Keratinocyte (primary cell): ENCODE results near the gene CEP162. TPM values are rescaled to one million over a fixed set of nuclear protein-coding genes. Genes with fewer than 3 reads are reported as not detected.

Experiments
- DNase-seq: peaks from one replicate; pipeline ENCODE4 v3.0.0-alpha.2; 2011; ENCODE audit warnings: low read depth, missing footprints, low spot score
- FAIRE-seq: peaks from 2 replicates; lab custom pipeline; 2011; peaks lifted over from hg19 to GRCh38; lab: Jason Lieb, UNC
- H2AFZ ChIP-seq: 2 replicates; pipeline ENCODE4 v1.6.0; 2012; ENCODE audit warnings: low read length, control low read depth, inconsistent platforms; ENCODE audit not compliant: control insufficient read depth
- H3K27ac ChIP-seq: 2 replicates; pipeline ENCODE4 v1.5.1; 2011; ENCODE audit warnings: low read length; ENCODE audit not compliant: control insufficient read depth, insufficient read depth
- H3K27me3 ChIP-seq: 3 replicates; pipeline ENCODE4 v1.6.0; 2011; ENCODE audit warnings: low read length; ENCODE audit not compliant: control insufficient read depth, insufficient read depth; ENCODE audit errors: extremely low read depth
- H3K36me3 ChIP-seq, 2 experiments: 2 replicates in 1 of 2; 3 replicates in 1 of 2; pipeline ENCODE4 v1.5.1; 2011; ENCODE audit warnings: low read length in 2 of 2, mild to moderate bottlenecking in 1 of 2; ENCODE audit not compliant: control insufficient read depth in 2 of 2, insufficient read depth in 2 of 2; ENCODE audit errors: extremely low read depth in 1 of 2
- H3K4me1 ChIP-seq: 3 replicates; pipeline ENCODE4 v1.5.1; 2011; ENCODE audit warnings: low read length; ENCODE audit not compliant: control insufficient read depth, insufficient read depth; ENCODE audit errors: extremely low read depth
- H3K4me2 ChIP-seq: 3 replicates; pipeline ENCODE4 v1.6.0; 2011; ENCODE audit warnings: low read depth, low read length; ENCODE audit not compliant: control insufficient read depth, insufficient read depth; ENCODE audit errors: extremely low read depth
- H3K4me3 ChIP-seq, 3 experiments: fragments of 200-600 bp in 1 of 3; sonication (generic) in 1 of 3; 2 replicates in 2 of 3; 3 replicates in 1 of 3; pipeline ENCODE4 v1.5.1; 2011 to 2016; ENCODE audit warnings: low read length in 3 of 3, mild to moderate bottlenecking in 3 of 3, control low read depth in 2 of 3, inconsistent platforms in 1 of 3, low read depth in 1 of 3, mixed read lengths in 1 of 3, mixed run types in 1 of 3, moderate library complexity in 1 of 3; ENCODE audit not compliant: control insufficient read depth in 2 of 3, insufficient read depth in 2 of 3; ENCODE audit errors: extremely low read depth in 1 of 3
- H3K79me2 ChIP-seq: 2 replicates; pipeline ENCODE4 v1.6.0; 2012; ENCODE audit warnings: low read length; ENCODE audit not compliant: control insufficient read depth, insufficient read depth
- H3K9ac ChIP-seq: 3 replicates; pipeline ENCODE4 v1.6.0; 2011; ENCODE audit warnings: low read length; ENCODE audit not compliant: control insufficient read depth, insufficient read depth; ENCODE audit errors: extremely low read depth
- H3K9me1 ChIP-seq: 3 replicates; pipeline ENCODE4 v1.6.0; 2011; ENCODE audit warnings: low read length; ENCODE audit not compliant: control insufficient read depth, insufficient read depth; ENCODE audit errors: extremely low read depth
- H3K9me3 ChIP-seq: 2 replicates; pipeline ENCODE4 v1.5.1; 2012; ENCODE audit warnings: low read depth, low read length; ENCODE audit not compliant: control insufficient read depth
- H4K20me1 ChIP-seq: 3 replicates; pipeline ENCODE4 v1.6.0; 2011; ENCODE audit warnings: low read length; ENCODE audit not compliant: control insufficient read depth, insufficient read depth; ENCODE audit errors: extremely low read depth
- EZH2 ChIP-seq: IDR thresholded peaks from one replicate; pipeline ENCODE4 v1.6.1; 2012; ENCODE audit warnings: inconsistent platforms, mild to moderate bottlenecking, low read length, moderate library complexity
- dilution Hi-C: fragments of 300-500 bp; cut with MboI; formaldehyde crosslinking; loops from one replicate; pipeline ENCODE4 v1.7.0; 2020; ENCODE audit warnings: low sequenced_read_pairs; ENCODE audit not compliant: extremely low pct_ligation_motif_present
- polyA plus RNA-seq, 5 experiments: library from polyadenylated mRNA; depleted of rRNA in 3 of 5; stranded (reverse) in 3 of 5; stranded (forward) in 1 of 5; unstranded in 1 of 5; fragments of >200 nt; gene quantifications; 1 replicate in 1 of 5; 2 replicates in 3 of 5; 3 replicates in 1 of 5; pipeline versions ENCODE4 v1.2.1 to v1.2.3, GENCODE V29; 2011 to 2012; ENCODE audit warnings: missing spikeins in 2 of 5, low read depth in 1 of 5, low replicate concordance in 1 of 5
- TF ChIP-seq, protein P1 (sequence below), 3 experiments: IDR thresholded peaks in 1 of 3; conservative IDR thresholded peaks in 1 of 3; optimal IDR thresholded peaks in 1 of 3; 2 replicates in 2 of 3; 3 replicates in 1 of 3; pipeline versions ENCODE3 to v1.5.1; 2011; ENCODE audit warnings: low read length in 3 of 3, mild to moderate bottlenecking in 3 of 3, moderate library complexity in 2 of 3, control low read depth in 1 of 3, inconsistent platforms in 1 of 3; ENCODE audit not compliant: insufficient read depth in 2 of 3; ENCODE audit errors: extremely low read depth in 1 of 3

The CEP162 gene
- polyA plus RNA-seq, 1 donor (not counting 4 experiments of a cell fraction or from before 2014, with no cell fraction given), result 2.6 TPM

DNA sequence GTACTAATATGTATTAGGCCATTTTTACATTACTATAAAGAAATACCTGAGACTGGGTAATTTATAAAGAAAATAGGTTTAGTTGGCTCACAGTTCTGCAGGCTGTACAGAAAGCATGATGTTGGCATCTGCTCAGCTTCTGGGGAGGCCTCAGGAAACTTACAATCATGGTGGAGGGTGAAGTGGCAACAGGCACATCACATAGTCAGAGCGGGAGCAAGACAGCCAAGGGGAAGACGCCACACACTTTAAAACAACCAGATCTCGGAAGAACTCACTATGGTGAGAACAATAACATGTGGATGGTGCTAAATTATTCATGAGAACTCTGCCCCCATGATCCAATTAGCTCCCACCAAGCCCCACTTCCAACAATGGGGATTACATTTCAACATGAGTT lies 41.3 kb upstream of the CEP162 start:
- no peak overlapping the region for H3K27ac ChIP-seq
- dilution Hi-C loops, result no loop called here
- H3K4me2 ChIP-seq, result no peak overlapping the region
- no peaks in the 10 kb centered on the region for H4K20me1 ChIP-seq
- no peak overlapping the region for H3K4me3 ChIP-seq
- no peaks in the 10 kb centered on the region for H3K36me3 ChIP-seq
- no peak overlapping the region for H2AFZ ChIP-seq
- no peaks in the 10 kb centered on the region for H3K9me1 ChIP-seq
- no peaks in the 10 kb centered on the region for H3K27me3 ChIP-seq
- DNase-seq, result no peak
- H3K4me1 ChIP-seq, result no peaks in the 10 kb centered on the region
- no peaks in the 10 kb centered on the region for H3K79me2 ChIP-seq
- no peak for FAIRE-seq
- no peak overlapping the region for H3K9ac ChIP-seq
- TF ChIP-seq EZH2, result no peak
- TF ChIP-seq, protein P1, sequence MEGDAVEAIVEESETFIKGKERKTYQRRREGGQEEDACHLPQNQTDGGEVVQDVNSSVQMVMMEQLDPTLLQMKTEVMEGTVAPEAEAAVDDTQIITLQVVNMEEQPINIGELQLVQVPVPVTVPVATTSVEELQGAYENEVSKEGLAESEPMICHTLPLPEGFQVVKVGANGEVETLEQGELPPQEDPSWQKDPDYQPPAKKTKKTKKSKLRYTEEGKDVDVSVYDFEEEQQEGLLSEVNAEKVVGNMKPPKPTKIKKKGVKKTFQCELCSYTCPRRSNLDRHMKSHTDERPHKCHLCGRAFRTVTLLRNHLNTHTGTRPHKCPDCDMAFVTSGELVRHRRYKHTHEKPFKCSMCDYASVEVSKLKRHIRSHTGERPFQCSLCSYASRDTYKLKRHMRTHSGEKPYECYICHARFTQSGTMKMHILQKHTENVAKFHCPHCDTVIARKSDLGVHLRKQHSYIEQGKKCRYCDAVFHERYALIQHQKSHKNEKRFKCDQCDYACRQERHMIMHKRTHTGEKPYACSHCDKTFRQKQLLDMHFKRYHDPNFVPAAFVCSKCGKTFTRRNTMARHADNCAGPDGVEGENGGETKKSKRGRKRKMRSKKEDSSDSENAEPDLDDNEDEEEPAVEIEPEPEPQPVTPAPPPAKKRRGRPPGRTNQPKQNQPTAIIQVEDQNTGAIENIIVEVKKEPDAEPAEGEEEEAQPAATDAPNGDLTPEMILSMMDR (optimal IDR thresholded peaks at IDR 0.05 in 1 of 3, IDR thresholded peaks at IDR 0.05 in 1 of 3, conservative IDR thresholded peaks at IDR 0.05 in 1 of 3; ENCODE audit: extremely low read depth in 1 of 3, insufficient read depth in 2 of 3, low read length in 3 of 3), result no peak
- no peaks in the 10 kb centered on the region for H3K9me3 ChIP-seq

DNA sequence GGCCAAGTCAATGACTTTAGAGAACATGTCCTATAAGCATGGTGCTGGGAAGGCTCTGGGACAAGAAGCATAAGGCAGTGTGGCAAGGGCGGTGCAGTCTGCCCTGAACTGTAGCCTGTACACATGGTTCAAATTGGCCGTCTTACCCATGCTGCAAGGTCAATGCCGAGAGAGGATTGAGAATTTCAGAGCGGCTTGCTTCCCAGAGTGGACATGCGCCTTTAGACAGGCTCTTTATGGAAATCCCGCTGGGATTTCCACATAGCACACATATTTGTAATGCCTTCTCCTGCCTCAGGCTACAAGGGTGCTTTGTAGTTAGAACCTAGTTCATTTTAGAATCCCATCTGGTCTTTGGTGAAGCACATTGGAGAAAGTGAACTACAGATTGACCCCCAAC lies 36.1 kb upstream of the CEP162 start:
- Histone ChIP-seq H3K9me3 (no peaks in the 10 kb centered on the region), H3K9ac (no peak overlapping the region), H4K20me1 (no peaks in the 10 kb centered on the region), H3K4me1 (no peaks in the 10 kb centered on the region), H3K4me2 (no peak overlapping the region), H3K36me3 (no peaks in the 10 kb centered on the region), H3K9me1 (no peaks in the 10 kb centered on the region), H2AFZ (no peak overlapping the region), H3K79me2 (no peaks in the 10 kb centered on the region), H3K27me3 (no peaks in the 10 kb centered on the region), H3K4me3 (no peak overlapping the region), H3K27ac (no peak overlapping the region)
- no peak for TF ChIP-seq EZH2
- TF ChIP-seq, protein P1 (optimal IDR thresholded peaks at IDR 0.05 in 1 of 3, IDR thresholded peaks at IDR 0.05 in 1 of 3, conservative IDR thresholded peaks at IDR 0.05 in 1 of 3; ENCODE audit: extremely low read depth in 1 of 3, insufficient read depth in 2 of 3, low read length in 3 of 3), result no peak
- dilution Hi-C loops, result no loop called here
- no peak for DNase-seq
- no peak for FAIRE-seq
